ENCODE results near the gene CAMKK2.

DNA sequence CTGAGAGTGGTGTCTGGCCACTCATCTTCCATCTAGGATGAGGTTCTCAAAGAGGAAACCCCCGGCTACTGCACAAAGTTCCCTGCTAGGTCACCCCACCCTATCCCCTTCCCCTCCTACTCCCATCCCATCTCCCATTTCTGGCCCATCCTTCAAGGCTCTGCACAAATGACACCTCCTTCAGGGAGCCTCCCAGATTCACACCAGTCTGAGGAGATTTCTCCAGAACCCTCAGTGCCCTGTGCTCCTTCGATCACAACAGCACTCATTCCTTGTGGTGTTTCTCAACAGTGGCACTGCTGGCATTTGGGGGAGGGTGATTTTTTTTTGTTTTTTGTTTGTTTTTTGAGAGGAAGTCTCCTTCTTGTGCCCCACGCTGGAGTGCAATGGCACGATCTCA is 2.9 kb downstream of the CAMKK2 start:
- TF ChIP-seq, protein P1, sequence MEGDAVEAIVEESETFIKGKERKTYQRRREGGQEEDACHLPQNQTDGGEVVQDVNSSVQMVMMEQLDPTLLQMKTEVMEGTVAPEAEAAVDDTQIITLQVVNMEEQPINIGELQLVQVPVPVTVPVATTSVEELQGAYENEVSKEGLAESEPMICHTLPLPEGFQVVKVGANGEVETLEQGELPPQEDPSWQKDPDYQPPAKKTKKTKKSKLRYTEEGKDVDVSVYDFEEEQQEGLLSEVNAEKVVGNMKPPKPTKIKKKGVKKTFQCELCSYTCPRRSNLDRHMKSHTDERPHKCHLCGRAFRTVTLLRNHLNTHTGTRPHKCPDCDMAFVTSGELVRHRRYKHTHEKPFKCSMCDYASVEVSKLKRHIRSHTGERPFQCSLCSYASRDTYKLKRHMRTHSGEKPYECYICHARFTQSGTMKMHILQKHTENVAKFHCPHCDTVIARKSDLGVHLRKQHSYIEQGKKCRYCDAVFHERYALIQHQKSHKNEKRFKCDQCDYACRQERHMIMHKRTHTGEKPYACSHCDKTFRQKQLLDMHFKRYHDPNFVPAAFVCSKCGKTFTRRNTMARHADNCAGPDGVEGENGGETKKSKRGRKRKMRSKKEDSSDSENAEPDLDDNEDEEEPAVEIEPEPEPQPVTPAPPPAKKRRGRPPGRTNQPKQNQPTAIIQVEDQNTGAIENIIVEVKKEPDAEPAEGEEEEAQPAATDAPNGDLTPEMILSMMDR (IDR thresholded peaks at IDR 0.05), result no peak
- TF ChIP-seq POLR2A (IDR thresholded peaks at IDR 0.05) (no peak), POLR2AphosphoS5 (IDR thresholded peaks at IDR 0.05) (no peak), EP300 (IDR thresholded peaks at IDR 0.05; ENCODE audit: low read depth) (no peak)

All from transverse colon (tissue), 4 donors.